Chondrocyte (in vitro differentiated cells): Measurements from ENCODE around the gene OR6V1. TPM values are rescaled to one million over a fixed set of nuclear protein-coding genes. Genes with fewer than 3 reads are reported as not detected.
A peak's percentile ranks its signal among the peaks of the same experiment; 100 is the strongest.

Experiments
- DNase-seq: peaks from one replicate; pipeline ENCODE4 v3.0.0; 2021; ENCODE audit warnings: mixed read lengths, low spot score
- H3K27ac Mint-ChIP-seq: one replicate; pipeline ENCODE4 v1.8.0; 2021; ENCODE audit warnings: mild to moderate bottlenecking, moderate library complexity, mixed read lengths; ENCODE audit not compliant: unreplicated experiment
- H3K27me3 Mint-ChIP-seq: 2 replicates; pipeline ENCODE4 v1.8.0; 2021; ENCODE audit warnings: low read depth, mixed read lengths
- H3K36me3 Mint-ChIP-seq: 2 replicates; pipeline ENCODE4 v1.8.0; 2021; ENCODE audit warnings: low read depth, mixed read lengths
- H3K4me1 Mint-ChIP-seq: 2 replicates; pipeline ENCODE4 v1.8.0; 2021; ENCODE audit warnings: low read depth, mild to moderate bottlenecking, mixed read lengths
- H3K4me3 Mint-ChIP-seq: one replicate; pipeline ENCODE4 v1.8.0; 2021; ENCODE audit warnings: mild to moderate bottlenecking, moderate library complexity, mixed read lengths; ENCODE audit not compliant: unreplicated experiment
- H3K9me3 Mint-ChIP-seq: 2 replicates; pipeline ENCODE4 v1.8.0; 2021; ENCODE audit warnings: low read depth, mixed read lengths
- total RNA-seq: library from RNA; stranded (reverse); gene quantifications from 3 replicates; pipeline ENCODE4 v1.2.1, GENCODE V29; 2021
- TF ChIP-seq, protein P1 (sequence below): fragments of 200-600 bp; sonication (generic); IDR thresholded peaks from 2 replicates; pipeline ENCODE4 v1.5.0; 2021; ENCODE audit warnings: antibody characterized with exemption, mild to moderate bottlenecking, moderate library complexity

Gene OR6V1
- total RNA-seq, 1 donor from 2014 or later = not detected

DNA sequence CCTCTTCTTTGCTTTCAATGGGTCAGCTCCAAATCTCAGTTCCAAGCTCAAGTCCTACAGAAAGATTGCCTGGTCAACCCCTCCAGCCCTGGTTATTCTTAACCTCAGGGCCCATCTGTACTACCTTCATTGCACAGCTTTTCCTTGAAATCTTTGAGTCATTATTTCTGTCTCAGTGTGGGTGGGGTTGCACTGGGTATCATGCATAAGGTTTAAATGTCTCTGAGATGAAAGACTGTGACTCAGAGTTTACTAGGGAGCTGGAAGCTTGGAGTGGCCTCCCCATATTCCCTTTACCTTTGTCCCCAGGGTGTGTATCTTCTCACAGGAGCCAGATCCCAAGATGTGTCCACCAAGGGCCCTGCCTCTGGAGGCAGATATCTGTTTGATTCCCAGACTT, 3.3 kb upstream of the OR6V1 start:
- no peak for DNase-seq
- Mint-ChIP-seq H3K27ac (no peak overlapping the region), H3K27me3 (no peaks in the 10 kb centered on the region), H3K36me3 (no peaks in the 10 kb centered on the region), H3K9me3 (peaks cover 3% of the 10 kb centered on the region), H3K4me3 (no peak overlapping the region), H3K4me1 (peaks cover 8% of the 10 kb centered on the region)
- TF ChIP-seq, protein P1, sequence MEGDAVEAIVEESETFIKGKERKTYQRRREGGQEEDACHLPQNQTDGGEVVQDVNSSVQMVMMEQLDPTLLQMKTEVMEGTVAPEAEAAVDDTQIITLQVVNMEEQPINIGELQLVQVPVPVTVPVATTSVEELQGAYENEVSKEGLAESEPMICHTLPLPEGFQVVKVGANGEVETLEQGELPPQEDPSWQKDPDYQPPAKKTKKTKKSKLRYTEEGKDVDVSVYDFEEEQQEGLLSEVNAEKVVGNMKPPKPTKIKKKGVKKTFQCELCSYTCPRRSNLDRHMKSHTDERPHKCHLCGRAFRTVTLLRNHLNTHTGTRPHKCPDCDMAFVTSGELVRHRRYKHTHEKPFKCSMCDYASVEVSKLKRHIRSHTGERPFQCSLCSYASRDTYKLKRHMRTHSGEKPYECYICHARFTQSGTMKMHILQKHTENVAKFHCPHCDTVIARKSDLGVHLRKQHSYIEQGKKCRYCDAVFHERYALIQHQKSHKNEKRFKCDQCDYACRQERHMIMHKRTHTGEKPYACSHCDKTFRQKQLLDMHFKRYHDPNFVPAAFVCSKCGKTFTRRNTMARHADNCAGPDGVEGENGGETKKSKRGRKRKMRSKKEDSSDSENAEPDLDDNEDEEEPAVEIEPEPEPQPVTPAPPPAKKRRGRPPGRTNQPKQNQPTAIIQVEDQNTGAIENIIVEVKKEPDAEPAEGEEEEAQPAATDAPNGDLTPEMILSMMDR = no peak

DNA sequence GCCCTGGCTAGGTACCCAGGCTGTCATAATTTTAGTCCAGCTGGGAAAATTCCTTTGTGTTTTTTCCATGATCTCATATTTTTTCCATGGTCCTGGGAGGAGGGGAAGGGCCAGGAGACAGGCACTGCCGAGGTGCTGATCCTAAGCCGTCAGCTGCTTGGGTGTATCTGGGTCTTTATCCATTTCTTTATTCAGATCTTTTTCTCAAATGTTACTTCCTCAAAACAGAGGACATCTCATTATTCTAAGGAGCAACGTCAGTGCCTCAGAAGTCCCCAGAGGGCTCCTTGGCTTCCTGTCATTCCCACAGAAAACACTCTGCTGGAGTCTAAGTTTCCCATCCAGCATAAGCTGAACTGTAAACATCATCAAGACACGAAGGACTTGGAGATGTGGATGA, 2.8 kb upstream of the OR6V1 start:
- Mint-ChIP-seq H3K27ac (peak overlapping the region; percentile 60), H3K4me3 (no peak overlapping the region), H3K4me1 (peaks cover 8% of the 10 kb centered on the region), H3K36me3 (no peaks in the 10 kb centered on the region), H3K9me3 (peaks cover 3% of the 10 kb centered on the region), H3K27me3 (no peaks in the 10 kb centered on the region)
- TF ChIP-seq, protein P1 = no peak
- DNase-seq = no peak

DNA sequence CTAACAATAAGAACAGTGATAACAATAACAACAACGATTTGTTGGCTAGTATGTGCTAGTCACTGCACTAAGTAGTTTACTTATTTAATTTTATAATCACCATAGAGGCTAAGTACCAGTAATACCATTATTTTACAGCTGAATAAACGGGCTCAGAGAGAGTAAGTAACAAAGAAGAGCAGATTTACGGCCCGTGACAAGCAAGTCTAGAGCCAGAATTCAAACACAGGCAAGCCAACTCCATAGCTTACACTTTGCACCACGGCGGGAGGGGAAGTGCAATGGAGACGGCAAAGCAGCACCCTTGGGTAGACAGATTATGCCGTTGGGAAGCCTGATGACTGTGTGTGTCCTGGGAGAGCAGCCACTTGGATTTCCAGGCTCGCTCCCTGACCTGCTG, 1.2 kb upstream of the OR6V1 start:
- peaks cover 3% of the 10 kb centered on the region for H3K9me3 Mint-ChIP-seq
- no peak for DNase-seq
- no peaks in the 10 kb centered on the region for H3K36me3 Mint-ChIP-seq
- H3K4me1 Mint-ChIP-seq = peaks cover 8% of the 10 kb centered on the region
- TF ChIP-seq, protein P1 = no peak
- no peak overlapping the region for H3K27ac Mint-ChIP-seq
- H3K27me3 Mint-ChIP-seq = no peaks in the 10 kb centered on the region
- H3K4me3 Mint-ChIP-seq = no peak overlapping the region

DNA sequence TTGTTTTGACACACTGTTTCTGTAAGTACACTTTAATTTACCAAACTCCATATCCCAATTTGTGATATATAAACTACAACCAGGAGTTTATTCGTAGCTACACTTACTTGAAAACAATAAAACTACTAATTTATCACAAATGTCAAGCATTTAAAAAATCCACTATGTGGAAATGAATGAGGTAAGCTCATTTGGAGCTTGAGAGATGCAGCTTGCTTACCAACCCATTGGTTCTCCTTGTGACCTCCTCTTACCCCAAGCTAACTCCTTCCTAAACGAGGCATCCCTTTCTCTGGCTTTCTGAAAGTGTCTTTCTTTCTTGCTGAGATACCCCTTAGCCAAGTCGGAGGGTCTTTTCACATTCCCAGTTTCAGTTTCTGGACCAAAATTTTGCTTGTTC, 2.5 kb downstream of the OR6V1 start:
- H3K36me3 Mint-ChIP-seq = no peaks in the 10 kb centered on the region
- H3K9me3 Mint-ChIP-seq = no peaks in the 10 kb centered on the region
- no peak for DNase-seq
- TF ChIP-seq, protein P1 = no peak
- H3K27ac Mint-ChIP-seq = no peak overlapping the region
- no peaks in the 10 kb centered on the region for H3K27me3 Mint-ChIP-seq
- H3K4me3 Mint-ChIP-seq = no peak overlapping the region
- H3K4me1 Mint-ChIP-seq = peaks cover 2% of the 10 kb centered on the region

DNA sequence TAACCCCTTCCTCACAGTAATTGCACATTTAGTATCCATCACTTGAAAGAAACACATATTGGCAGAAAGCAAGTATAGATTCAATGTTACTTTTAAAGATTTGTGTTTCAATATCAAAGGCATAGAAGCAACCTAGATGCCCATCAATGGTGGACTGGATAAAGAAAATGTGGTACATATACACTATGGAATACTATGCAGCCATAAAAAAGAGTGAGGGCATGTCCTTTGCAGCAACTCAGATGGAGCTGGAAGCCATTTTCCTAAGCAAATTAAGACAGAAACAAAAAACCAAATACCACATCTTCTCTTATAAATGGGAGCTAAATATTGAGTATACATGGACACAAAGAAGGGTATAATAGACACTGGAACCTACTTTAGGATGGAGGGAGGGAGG, 3.6 kb downstream of the OR6V1 start:
- Mint-ChIP-seq H3K4me3 (no peak overlapping the region), H3K27ac (no peak overlapping the region), H3K27me3 (no peaks in the 10 kb centered on the region), H3K36me3 (no peaks in the 10 kb centered on the region), H3K9me3 (no peaks in the 10 kb centered on the region), H3K4me1 (no peaks in the 10 kb centered on the region)
- DNase-seq = no peak
- TF ChIP-seq, protein P1 = no peak
